Fibroblast of mammary gland (primary cell): ENCODE measurements around the gene TTC29.

Experiments
- DNase-seq: peaks from one replicate; pipeline ENCODE4 v3.0.0-alpha.2; 2010; ENCODE audit warnings: low read depth
- H3K4me3 ChIP-seq: 2 replicates; pipeline ENCODE4 v1.5.1; 2011; ENCODE audit warnings: low read depth, mild to moderate bottlenecking, low read length, moderate library complexity; ENCODE audit not compliant: control insufficient read depth
- TF ChIP-seq, protein P1 (sequence below): conservative IDR thresholded peaks from 2 replicates; pipeline ENCODE4 v1.5.1; 2011; ENCODE audit warnings: low read depth, low read length, inconsistent platforms; ENCODE audit not compliant: control insufficient read depth, insufficient read depth

TTC29 gene, protein sequence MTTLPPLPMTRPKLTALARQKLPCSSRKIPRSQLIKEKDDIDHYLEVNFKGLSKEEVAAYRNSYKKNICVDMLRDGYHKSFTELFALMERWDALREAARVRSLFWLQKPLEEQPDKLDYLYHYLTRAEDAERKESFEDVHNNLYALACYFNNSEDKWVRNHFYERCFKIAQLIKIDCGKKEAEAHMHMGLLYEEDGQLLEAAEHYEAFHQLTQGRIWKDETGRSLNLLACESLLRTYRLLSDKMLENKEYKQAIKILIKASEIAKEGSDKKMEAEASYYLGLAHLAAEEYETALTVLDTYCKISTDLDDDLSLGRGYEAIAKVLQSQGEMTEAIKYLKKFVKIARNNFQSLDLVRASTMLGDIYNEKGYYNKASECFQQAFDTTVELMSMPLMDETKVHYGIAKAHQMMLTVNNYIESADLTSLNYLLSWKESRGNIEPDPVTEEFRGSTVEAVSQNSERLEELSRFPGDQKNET

DNA sequence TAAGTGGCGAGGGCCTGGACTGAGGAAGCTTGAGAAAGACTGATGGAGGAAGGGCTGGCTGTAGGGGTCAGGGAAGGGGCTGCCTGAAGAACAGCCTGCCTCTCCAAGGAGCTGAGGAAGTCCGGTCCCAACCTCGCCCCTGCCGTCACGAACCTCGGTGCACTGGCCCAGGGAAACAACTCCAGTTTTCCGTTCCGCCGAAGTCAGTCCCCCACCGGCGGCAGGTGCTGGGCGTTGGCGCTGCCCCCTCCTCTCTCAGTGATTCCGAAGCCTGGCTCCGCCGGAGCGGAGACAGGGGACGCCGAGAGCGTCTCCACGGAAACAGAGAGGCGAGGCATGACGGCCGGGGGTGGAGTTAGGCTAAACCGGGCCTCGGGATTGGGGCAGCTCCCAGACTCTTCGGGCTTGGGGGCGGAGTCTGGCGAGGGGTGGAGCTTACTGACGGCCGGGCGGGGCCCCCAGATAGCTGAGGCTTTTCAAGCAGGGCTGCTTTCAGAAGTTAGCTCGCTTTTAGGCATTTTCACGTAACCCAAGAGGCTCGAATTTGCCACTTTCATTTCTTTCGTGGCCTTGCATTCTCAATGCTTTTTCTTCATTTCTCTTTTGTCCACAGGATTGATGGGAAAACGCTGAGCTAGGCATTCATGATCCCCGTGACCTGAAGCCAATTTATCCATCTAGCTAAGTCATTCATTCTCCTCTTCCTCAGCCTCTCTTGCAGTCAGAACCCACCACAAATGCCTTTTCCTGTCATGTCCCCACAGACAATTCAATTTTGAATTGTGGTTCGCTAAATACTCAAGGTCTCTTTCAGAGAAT is at the start of gene TTC29:
TTC29 (minus strand) TSS at position 309 of the 819 bp plus-strand sequence. CDS start 5,969 bp downstream, outside the sequence.
- peak; percentile 76 for DNase-seq
- TF ChIP-seq, protein P1, sequence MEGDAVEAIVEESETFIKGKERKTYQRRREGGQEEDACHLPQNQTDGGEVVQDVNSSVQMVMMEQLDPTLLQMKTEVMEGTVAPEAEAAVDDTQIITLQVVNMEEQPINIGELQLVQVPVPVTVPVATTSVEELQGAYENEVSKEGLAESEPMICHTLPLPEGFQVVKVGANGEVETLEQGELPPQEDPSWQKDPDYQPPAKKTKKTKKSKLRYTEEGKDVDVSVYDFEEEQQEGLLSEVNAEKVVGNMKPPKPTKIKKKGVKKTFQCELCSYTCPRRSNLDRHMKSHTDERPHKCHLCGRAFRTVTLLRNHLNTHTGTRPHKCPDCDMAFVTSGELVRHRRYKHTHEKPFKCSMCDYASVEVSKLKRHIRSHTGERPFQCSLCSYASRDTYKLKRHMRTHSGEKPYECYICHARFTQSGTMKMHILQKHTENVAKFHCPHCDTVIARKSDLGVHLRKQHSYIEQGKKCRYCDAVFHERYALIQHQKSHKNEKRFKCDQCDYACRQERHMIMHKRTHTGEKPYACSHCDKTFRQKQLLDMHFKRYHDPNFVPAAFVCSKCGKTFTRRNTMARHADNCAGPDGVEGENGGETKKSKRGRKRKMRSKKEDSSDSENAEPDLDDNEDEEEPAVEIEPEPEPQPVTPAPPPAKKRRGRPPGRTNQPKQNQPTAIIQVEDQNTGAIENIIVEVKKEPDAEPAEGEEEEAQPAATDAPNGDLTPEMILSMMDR = no peak
- H3K4me3 ChIP-seq = peak within 1 kb of the TSS; percentile 54

DNA sequence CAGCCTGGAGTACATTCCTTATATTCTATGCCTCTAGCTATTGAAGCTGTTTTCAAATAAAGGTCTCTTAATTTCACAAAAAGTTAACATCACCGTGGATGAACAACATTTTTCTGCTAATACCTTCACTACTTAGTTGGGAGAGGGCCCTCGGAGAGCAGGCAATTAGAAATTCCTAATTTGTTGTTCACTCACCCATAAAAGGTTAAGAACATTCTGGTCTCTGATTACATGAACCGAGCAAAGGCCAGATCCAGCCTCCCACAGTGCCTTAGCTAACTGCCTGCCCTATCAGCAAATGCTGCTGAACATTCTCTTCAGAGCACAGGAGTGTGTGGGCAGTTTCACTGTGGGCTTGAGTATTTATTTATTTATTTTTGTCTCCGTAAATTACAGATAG is 36.0 kb upstream of the TTC29 start:
- DNase-seq = peak; percentile 43
- H3K4me3 ChIP-seq = no peak overlapping the region
- TF ChIP-seq, protein P1 = no peak

DNA sequence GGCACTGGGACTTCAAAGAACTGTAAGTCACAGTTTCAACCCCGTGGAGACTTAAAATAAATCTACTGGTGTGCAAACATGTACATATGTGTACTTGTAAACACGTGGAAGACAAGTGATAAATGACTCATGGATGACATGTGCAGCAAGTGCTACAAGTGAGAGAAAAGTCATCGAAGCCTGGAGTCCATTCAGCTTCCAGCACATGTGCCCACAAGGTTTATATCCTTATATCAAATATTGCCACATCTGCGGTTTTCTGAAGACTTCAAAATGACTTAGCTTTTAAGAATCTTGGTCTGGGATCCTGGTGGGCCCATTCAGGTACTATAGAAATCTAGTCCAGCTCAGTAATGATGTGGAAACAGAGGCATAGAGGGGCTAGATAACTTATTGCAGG is 33.0 kb upstream of the TTC29 start:
- DNase-seq = peak; percentile 17
- TF ChIP-seq, protein P1 = no peak
- H3K4me3 ChIP-seq = no peak overlapping the region

DNA sequence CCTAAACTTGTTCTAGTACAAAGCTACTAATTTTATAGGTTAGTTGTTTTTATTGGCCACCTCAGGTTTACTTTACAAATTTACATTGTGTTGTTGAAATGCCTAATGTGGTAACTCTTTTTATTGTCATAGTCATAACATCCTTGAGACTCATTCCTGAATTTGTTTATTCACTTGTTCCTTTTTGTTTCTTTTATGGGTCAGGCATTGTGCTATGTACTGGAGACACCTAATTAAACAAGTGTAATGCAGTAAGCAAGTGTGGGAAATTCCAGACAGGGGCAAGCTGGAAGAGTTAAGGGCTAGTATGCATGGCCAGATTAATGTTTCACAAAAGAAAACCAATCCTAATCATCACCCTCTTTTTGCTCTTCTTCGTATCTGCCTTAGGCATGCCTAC is 30.5 kb upstream of the TTC29 start:
- TF ChIP-seq, protein P1 = no peak
- no peak overlapping the region for H3K4me3 ChIP-seq
- no peak for DNase-seq

DNA sequence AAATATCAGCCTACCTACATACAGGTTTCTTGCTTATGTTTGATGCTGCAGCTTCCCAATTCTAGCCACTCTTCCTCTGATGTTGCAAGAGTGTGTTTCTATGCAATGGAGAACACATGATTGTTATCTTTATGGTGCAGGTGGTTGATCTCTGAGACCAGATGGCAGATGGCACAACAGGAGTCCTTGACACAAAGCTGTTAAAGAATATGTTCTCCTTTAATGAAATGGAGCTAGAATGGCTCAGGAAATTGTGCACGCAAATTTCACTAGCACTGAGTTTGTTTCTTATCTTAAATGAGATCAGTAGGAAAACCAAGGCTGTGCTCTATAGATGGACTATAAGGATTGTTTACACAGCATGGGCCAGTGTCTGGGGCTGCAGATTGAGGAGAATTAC is 29.9 kb upstream of the TTC29 start:
- TF ChIP-seq, protein P1 = no peak
- no peak for DNase-seq
- H3K4me3 ChIP-seq = no peak overlapping the region

DNA sequence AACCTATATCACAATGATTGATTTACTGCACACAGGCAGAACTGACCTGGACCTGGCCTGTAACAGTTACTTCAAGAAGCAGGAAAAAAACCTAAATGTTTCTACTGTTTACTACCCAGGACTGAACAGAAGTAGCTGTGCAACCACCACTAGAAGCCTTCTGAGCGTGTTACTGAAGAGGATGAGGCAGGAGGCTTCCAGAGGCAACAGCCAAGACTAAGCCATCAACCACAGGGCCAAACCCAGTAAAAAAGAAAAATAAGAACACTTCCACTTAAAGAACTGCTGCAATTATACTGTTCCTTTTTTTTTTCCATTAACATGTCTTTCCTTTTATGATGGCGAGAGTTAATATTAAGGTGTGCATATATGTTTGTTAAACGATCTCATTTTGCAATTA is 29.4 kb upstream of the TTC29 start:
- no peak for DNase-seq
- no peak overlapping the region for H3K4me3 ChIP-seq
- TF ChIP-seq, protein P1 = no peak
